Measurements from ENCODE around the gene KMO. TPM values are rescaled to one million over a fixed set of nuclear protein-coding genes. Genes with fewer than 3 reads are reported as not detected.

Gene KMO
- polyA plus RNA-seq, 3 donors = 4.7 to 9.0 (median 6.4) TPM

DNA sequence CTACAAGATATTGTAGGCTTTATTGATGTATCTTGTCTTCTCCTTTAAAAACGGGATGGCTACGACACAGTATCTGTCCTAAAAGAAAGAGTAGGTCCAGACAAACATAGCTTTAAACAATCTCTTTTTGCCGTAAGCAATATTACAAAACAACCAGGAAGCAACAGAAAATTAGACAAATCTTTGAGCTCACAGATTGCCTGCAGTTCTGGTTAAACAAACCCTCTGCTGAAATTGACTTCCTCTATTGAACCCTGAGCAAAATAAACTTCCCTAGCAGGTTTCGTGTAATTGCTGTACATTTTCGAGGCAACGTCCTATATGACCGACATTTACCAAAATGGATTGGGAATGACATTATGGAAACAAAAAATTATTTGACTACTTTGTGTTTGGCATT, 57.3 kb downstream of the KMO start:
- Mint-ChIP-seq H3K4me3 (peak overlapping the region; percentile 39 to 77), H3K4me1 (peaks cover 41% of the 10 kb centered on the region), H3K9me3 (no peaks in the 10 kb centered on the region), H3K36me3 (peaks cover 44 to 51% of the 10 kb centered on the region in 2 donors), H3K27me3 (ENCODE audit: low read depth in 3 of 3) (no peaks in the 10 kb centered on the region), H3K27ac (peak overlapping the region; percentile 66 to 93 (median 86))
- Histone ChIP-seq H3K4me2 (replicated peaks; ENCODE audit: extremely low read depth, low read length, poor library complexity, severe bottlenecking) (peak overlapping the region; percentile 47), H3K79me2 (ENCODE audit: insufficient read depth, low read length) (no peaks in the 10 kb centered on the region), H3K27me3 (ENCODE audit: control insufficient read depth in 2 of 2, insufficient read depth in 2 of 2, low read length in 2 of 2) (no peaks in the 10 kb centered on the region), H3K9me3 (replicated peaks in 1 of 2; ENCODE audit: control insufficient read depth in 1 of 2, insufficient read depth in 1 of 2, low read length in 2 of 2) (no peaks in the 10 kb centered on the region), H3K4me3 (replicated peaks in 1 of 3; ENCODE audit: low read depth in 2 of 3, low read length in 3 of 3) (peak overlapping the region in 1 of 3 experiments; percentile 33), H3K9ac (ENCODE audit: insufficient read depth, low read length, poor library complexity, severe bottlenecking) (peak overlapping the region; percentile 29), H3K4me1 (ENCODE audit: control insufficient read depth in 1 of 2, insufficient read depth in 2 of 2, low read length in 2 of 2) (peaks cover 34 to 36% of the 10 kb centered on the region in 2 donors), H3K36me3 (replicated peaks in 1 of 2; ENCODE audit: control insufficient read depth in 1 of 2, insufficient read depth in 2 of 2, low read length in 2 of 2) (peaks cover 24 to 44% of the 10 kb centered on the region in 2 donors), H3K27ac (ENCODE audit: low read depth in 1 of 2, low read length in 2 of 2) (peak overlapping the region in 1 of 2 donors; percentile 88), H4K20me1 (ENCODE audit: insufficient read depth, low read length) (no peaks in the 10 kb centered on the region), H2AFZ (ENCODE audit: insufficient read depth, low read depth, low read length, poor library complexity, severe bottlenecking) (peak overlapping the region; percentile 75)
- intact Hi-C loops (cut with micrococcal nuclease) = no loop called here
- WGBS (ENCODE audit: insufficient coverage) = 0% methylated on average over 1 of the region's 7 CpGs
- DNase-seq = peak; percentile 26 to 43 (median 41)
- TF ChIP-seq CTCF (IDR thresholded peaks at IDR 0.05) = no peak

DNA sequence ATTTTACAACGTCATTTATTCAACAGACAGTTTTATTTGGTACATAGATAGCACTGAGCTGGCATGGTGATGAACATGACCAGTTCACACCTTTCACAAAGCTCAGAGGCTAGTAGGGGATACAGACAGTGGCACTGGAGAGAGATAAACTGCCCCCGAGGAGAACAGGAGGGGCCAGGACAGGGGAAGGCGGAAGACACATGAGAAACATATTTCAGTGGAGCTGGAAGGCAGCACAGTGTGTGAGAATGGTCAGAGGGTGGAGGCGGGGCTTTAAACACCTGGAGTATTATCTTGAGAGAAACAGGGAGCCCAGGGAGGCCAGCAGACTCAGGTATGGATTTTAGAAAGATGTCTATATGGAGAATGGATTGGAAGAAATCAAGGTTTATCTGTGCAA, 58.5 kb downstream of the KMO start:
- Histone ChIP-seq H3K79me2 (ENCODE audit: insufficient read depth, low read length) (no peaks in the 10 kb centered on the region), H3K27ac (ENCODE audit: low read depth in 1 of 2, low read length in 2 of 2) (peak overlapping the region; percentile 15 to 88), H3K4me3 (replicated peaks in 1 of 3; ENCODE audit: low read depth in 2 of 3, low read length in 3 of 3) (no peak overlapping the region), H3K27me3 (ENCODE audit: control insufficient read depth in 2 of 2, insufficient read depth in 2 of 2, low read length in 2 of 2) (no peaks in the 10 kb centered on the region), H3K4me1 (ENCODE audit: control insufficient read depth in 1 of 2, insufficient read depth in 2 of 2, low read length in 2 of 2) (peaks cover 34 to 36% of the 10 kb centered on the region in 2 donors), H4K20me1 (ENCODE audit: insufficient read depth, low read length) (no peaks in the 10 kb centered on the region), H3K9me3 (replicated peaks in 1 of 2; ENCODE audit: control insufficient read depth in 1 of 2, insufficient read depth in 1 of 2, low read length in 2 of 2) (no peaks in the 10 kb centered on the region), H2AFZ (ENCODE audit: insufficient read depth, low read depth, low read length, poor library complexity, severe bottlenecking) (no peak overlapping the region), H3K9ac (ENCODE audit: insufficient read depth, low read length, poor library complexity, severe bottlenecking) (no peak overlapping the region), H3K36me3 (replicated peaks in 1 of 2; ENCODE audit: control insufficient read depth in 1 of 2, insufficient read depth in 2 of 2, low read length in 2 of 2) (peaks cover 31 to 50% of the 10 kb centered on the region in 2 donors), H3K4me2 (replicated peaks; ENCODE audit: extremely low read depth, low read length, poor library complexity, severe bottlenecking) (no peak overlapping the region)
- H3K4me3 Mint-ChIP-seq = no peak overlapping the region
- H3K4me1 Mint-ChIP-seq = peaks cover 41% of the 10 kb centered on the region
- peak overlapping the region in 6 of 7 donors; percentile 26 to 84 (median 62) for H3K27ac Mint-ChIP-seq
- intact Hi-C loops (cut with micrococcal nuclease) = loop anchor here in 1 of 2 donors (5.0 kb wide), 2 partner anchors 38 to 58 kb away; partner anchors contain the start of gene KMO
- no peak for DNase-seq
- H3K27me3 Mint-ChIP-seq (ENCODE audit: low read depth in 3 of 3) = no peaks in the 10 kb centered on the region
- peaks cover 52 to 57% of the 10 kb centered on the region in 2 donors for H3K36me3 Mint-ChIP-seq
- no peaks in the 10 kb centered on the region for H3K9me3 Mint-ChIP-seq
- 100% methylated on average over 3 of the region's 4 CpGs for WGBS (ENCODE audit: insufficient coverage)
- no peak for TF ChIP-seq CTCF (IDR thresholded peaks at IDR 0.05)
